ENCODE measurements around the gene DYSF. TPM values are rescaled to one million over a fixed set of nuclear protein-coding genes. Genes with fewer than 3 reads are reported as not detected.

The DYSF gene
- total RNA-seq, 1 experiment from 2014 or later: 0.24 TPM

GRCh38 chr2:71591044-71591443 lies 137.7 kb downstream of the DYSF start:
- Histone ChIP-seq H3K36me3 (ENCODE audit: insufficient read depth, low read length, poor library complexity, severe bottlenecking) (no peaks in the 10 kb centered on the region), H3K27me3 (replicated peaks; ENCODE audit: insufficient read depth, low read depth, low read length, poor library complexity) (no peaks in the 10 kb centered on the region), H3K4me1 (ENCODE audit: insufficient read depth, low read length, poor library complexity, severe bottlenecking) (no peaks in the 10 kb centered on the region), H3K4me3 (ENCODE audit: low read depth, low read length, poor library complexity, severe bottlenecking) (no peak overlapping the region), H3K9me3 (ENCODE audit: low read depth, low read length, poor library complexity, severe bottlenecking) (no peaks in the 10 kb centered on the region), H3K27ac (ENCODE audit: low read depth, low read length, poor library complexity, severe bottlenecking) (no peak overlapping the region)
- intact Hi-C loops (cut with micrococcal nuclease; ENCODE audit: unreplicated experiment): no loop called here
- no TSS peak for BruUV-seq (replicated peaks)
- TF ChIP-seq CTCF (conservative IDR thresholded peaks at IDR 0.05; ENCODE audit: low read depth, low read length): no peak
- TF ChIP-seq EZH2 (IDR thresholded peaks at IDR 0.05; ENCODE audit: borderline replicate concordance, low read depth, low read length, poor library complexity, severe bottlenecking): no peak
- DNase-seq (ENCODE audit: low spot score): no peak
- ChIA-PET CTCF (no interaction called here), POLR2A (ENCODE audit: low non-redundant PET) (no interaction called here)

- POLR2A ChIA-PET (ENCODE audit: low non-redundant PET): no interaction called here
- CTCF ChIA-PET: interaction anchor here (0.6 kb wide), 1 partner anchor 558 kb away, joined by 4 read pairs; no protein-coding TSS in a partner anchor
- no peaks in the 10 kb centered on the region for H3K36me3 ChIP-seq (ENCODE audit: insufficient read depth, low read length, poor library complexity, severe bottlenecking)
- DNase-seq (ENCODE audit: low spot score): no peak
- BruUV-seq (replicated peaks): no TSS peak
- H3K4me1 ChIP-seq (ENCODE audit: insufficient read depth, low read length, poor library complexity, severe bottlenecking): no peaks in the 10 kb centered on the region
- H3K27me3 ChIP-seq (replicated peaks; ENCODE audit: insufficient read depth, low read depth, low read length, poor library complexity): no peaks in the 10 kb centered on the region
- no peak for TF ChIP-seq CTCF (conservative IDR thresholded peaks at IDR 0.05; ENCODE audit: low read depth, low read length)
- no peak for TF ChIP-seq EZH2 (IDR thresholded peaks at IDR 0.05; ENCODE audit: borderline replicate concordance, low read depth, low read length, poor library complexity, severe bottlenecking)
- H3K27ac ChIP-seq (ENCODE audit: low read depth, low read length, poor library complexity, severe bottlenecking): no peak overlapping the region
- H3K9me3 ChIP-seq (ENCODE audit: low read depth, low read length, poor library complexity, severe bottlenecking): no peaks in the 10 kb centered on the region
- no peak overlapping the region for H3K4me3 ChIP-seq (ENCODE audit: low read depth, low read length, poor library complexity, severe bottlenecking)
- intact Hi-C loops (cut with micrococcal nuclease; ENCODE audit: unreplicated experiment): no loop called here
These were observed 138.9 kb downstream of the DYSF start for GRCh38 chr2:71592181-71592711.

- no peaks in the 10 kb centered on the region for H3K27me3 ChIP-seq (replicated peaks; ENCODE audit: insufficient read depth, low read depth, low read length, poor library complexity)
- no peak for TF ChIP-seq EZH2 (IDR thresholded peaks at IDR 0.05; ENCODE audit: borderline replicate concordance, low read depth, low read length, poor library complexity, severe bottlenecking)
- no peak for TF ChIP-seq CTCF (conservative IDR thresholded peaks at IDR 0.05; ENCODE audit: low read depth, low read length)
- H3K4me3 ChIP-seq (ENCODE audit: low read depth, low read length, poor library complexity, severe bottlenecking): no peak overlapping the region
- POLR2A ChIA-PET (ENCODE audit: low non-redundant PET): no interaction called here
- intact Hi-C loops (cut with micrococcal nuclease; ENCODE audit: unreplicated experiment): no loop called here
- H3K36me3 ChIP-seq (ENCODE audit: insufficient read depth, low read length, poor library complexity, severe bottlenecking): no peaks in the 10 kb centered on the region
- no peak for DNase-seq (ENCODE audit: low spot score)
- H3K27ac ChIP-seq (ENCODE audit: low read depth, low read length, poor library complexity, severe bottlenecking): no peak overlapping the region
- H3K4me1 ChIP-seq (ENCODE audit: insufficient read depth, low read length, poor library complexity, severe bottlenecking): no peaks in the 10 kb centered on the region
- no TSS peak for BruUV-seq (replicated peaks)
- H3K9me3 ChIP-seq (ENCODE audit: low read depth, low read length, poor library complexity, severe bottlenecking): no peaks in the 10 kb centered on the region
- CTCF ChIA-PET: no interaction called here
These were observed 142.2 kb downstream of the DYSF start for GRCh38 chr2:71595569-71595968.
